GM21825 (cell line): ENCODE data around the gene FZD2.
"Not testable (repeated sequence)": the region's sequence is repeated elsewhere in the genome, so short reads cannot be mapped to it uniquely, and the experiment has no call there.

Experiments
- ATAC-seq: cut with Tn5 transposase; IDR thresholded peaks from one replicate; pipeline ENCODE4 v1.9.1; 2021; ENCODE audit warnings: mild to moderate bottlenecking, moderate library complexity; ENCODE audit not compliant: unreplicated experiment

The FZD2 gene

GRCh38 chr17:44556832-44557606 is at the start of gene FZD2:
Gene FZD2 (plus strand): TSS chr17:44557484. CDS start chr17:44557689, 205 bp downstream.
- no peak for ATAC-seq

- ATAC-seq = not testable (repeated sequence)
Observed at GRCh38 chr17:44511241-44512134, 45.8 kb upstream of the FZD2 start.

DNA sequence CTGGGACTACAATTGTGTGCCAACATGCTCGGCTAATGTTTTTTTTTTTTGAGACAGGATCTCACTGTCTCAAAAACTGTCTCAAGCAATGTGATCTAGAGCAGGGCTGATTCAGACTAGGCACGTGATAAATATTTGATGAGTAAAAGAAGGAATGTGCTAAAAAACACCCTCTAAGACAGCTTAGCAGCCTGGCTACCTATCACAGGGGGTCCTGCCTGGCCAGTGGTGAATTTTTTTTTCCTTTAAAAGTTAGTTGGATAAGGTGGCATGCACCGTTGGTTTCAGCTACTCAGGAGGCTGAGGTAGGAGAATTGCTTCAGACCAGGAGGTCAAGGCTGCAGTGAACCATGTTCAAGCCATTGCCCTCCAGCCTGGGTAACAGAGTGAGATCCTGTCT is 39.3 kb upstream of the FZD2 start:
- ATAC-seq = no peak

DNA sequence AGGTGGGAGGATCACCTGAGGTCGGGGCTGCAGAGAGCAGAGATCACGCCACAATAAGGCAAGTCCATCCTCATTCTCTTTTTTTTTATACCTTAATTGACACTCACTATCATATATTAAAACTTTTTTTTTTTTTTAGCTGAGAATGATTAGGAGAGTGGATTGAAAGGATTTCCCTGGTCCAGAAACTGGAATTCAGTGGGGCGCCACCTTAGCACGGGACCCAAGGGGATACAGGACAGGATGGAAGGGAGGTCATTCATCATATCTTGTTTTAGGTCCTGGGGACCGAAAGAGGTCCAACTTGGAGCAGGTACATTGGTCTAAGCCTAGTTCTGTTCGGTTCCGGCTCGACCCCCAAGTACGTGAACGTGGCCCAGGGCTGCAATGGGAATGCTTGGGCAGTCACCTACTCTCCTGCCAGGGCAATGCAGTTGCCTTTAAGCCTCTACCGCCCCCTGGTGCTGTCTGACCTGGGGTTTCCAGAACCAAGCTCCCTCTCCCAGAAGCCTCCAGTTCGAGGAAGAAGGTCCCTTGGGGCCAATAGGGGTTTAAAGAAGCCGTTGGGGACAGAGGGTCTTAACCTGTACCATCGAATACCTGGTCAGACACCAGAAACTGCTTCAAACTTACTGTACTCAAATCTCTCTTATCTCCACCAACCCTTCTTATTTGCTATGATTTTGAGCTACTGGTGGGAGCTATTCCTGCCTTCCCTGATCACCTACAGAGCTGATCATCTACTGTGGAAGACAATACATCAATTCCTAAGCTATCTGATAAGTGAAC is 34.2 kb upstream of the FZD2 start:
- no peak for ATAC-seq

- ATAC-seq = no peak
Observed at GRCh38 chr17:44523672-44523972, 33.7 kb upstream of the FZD2 start.

GRCh38 chr17:44527102-44527501 is 30.2 kb upstream of the FZD2 start:
- no peak for ATAC-seq

DNA sequence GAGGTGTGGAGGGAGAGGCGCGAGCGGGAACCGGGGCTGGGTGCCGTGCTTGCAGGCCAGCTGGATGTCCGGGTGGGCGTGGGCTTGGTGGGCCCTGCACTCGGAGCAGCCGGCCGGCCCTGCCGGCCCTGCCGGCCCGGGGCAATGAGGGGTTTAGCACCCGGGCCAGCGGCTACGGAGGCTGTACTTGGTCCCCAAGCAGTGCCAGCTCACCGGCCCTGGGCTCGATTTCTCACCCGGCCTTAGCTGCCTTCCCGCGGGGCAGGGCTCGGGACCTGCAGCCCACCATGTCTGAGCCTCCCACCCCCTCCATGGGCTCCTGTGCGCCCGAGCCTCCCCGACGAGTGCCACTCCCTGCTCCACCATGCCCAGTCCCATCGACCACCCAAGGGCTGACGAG is 29.3 kb upstream of the FZD2 start:
- ATAC-seq = no peak

DNA sequence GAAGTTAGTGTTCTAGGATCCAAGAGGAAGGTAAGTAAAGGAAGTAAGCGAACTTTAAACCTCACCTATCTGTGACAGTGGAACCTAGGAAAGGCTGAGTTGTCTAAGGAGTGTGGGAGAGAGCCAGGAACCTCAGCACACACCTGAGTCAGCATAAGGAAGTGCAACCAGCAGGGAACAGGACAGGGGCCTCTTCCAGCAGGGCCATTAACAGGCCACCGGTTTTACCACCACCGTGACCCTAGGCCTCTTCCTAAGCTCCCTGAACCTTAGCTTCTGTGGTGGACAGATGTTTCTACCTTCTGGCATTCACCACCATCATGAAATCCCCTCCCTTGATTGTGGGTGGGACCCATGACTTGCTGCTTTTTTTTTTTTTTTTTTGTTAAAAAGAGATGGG is 27.4 kb upstream of the FZD2 start:
- ATAC-seq = no peak

- no peak for ATAC-seq
Observed at GRCh38 chr17:44530896-44531418, 26.3 kb upstream of the FZD2 start.

- no peak for ATAC-seq
Observed at GRCh38 chr17:44533533-44534246, 23.6 kb upstream of the FZD2 start.

GRCh38 chr17:44536090-44536953 is 21.0 kb upstream of the FZD2 start:
- no peak for ATAC-seq

GRCh38 chr17:44537922-44538321 is 19.4 kb upstream of the FZD2 start:
- ATAC-seq = not testable (repeated sequence)

- ATAC-seq = no peak
Observed at GRCh38 chr17:44539673-44540072, 17.6 kb upstream of the FZD2 start.

DNA sequence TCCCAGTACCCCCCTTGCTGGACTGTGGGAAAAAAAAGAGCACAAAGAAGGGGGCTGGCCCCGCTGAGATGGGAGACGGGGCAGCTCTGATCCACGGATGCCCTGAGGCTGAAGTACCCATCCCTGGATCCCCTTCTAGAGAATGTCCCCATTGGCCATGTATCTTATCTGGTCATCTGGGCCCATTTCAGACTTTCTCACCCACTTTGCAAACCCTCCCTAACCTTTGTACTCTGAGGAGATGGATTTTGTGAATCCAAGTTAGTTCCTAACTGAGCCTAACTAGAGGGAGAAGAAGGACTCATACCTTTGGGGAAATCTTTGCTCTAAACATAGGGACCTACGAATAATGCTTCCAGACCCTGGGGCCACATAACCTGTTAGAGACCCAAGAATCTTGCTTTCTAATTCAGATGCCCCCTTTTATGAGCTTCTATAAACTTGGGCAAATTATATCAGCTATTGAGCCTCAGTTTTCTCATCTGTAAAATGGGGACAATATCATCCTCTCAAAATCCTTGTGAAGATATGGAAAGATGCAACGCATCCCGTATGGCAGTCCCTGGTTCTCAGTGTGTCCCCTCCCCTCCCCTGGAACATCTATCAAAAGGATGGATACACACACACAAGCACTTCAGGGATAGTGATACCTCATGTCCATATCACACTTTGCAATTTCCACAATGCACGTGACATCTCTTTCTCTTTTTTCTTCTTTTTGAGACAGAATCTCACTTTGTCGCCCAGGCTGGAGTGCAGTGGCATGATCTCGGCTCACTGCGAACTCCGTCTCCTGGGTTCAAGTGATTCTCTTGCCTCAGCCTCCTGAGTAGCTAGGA is 16.8 kb upstream of the FZD2 start:
- no peak for ATAC-seq

DNA sequence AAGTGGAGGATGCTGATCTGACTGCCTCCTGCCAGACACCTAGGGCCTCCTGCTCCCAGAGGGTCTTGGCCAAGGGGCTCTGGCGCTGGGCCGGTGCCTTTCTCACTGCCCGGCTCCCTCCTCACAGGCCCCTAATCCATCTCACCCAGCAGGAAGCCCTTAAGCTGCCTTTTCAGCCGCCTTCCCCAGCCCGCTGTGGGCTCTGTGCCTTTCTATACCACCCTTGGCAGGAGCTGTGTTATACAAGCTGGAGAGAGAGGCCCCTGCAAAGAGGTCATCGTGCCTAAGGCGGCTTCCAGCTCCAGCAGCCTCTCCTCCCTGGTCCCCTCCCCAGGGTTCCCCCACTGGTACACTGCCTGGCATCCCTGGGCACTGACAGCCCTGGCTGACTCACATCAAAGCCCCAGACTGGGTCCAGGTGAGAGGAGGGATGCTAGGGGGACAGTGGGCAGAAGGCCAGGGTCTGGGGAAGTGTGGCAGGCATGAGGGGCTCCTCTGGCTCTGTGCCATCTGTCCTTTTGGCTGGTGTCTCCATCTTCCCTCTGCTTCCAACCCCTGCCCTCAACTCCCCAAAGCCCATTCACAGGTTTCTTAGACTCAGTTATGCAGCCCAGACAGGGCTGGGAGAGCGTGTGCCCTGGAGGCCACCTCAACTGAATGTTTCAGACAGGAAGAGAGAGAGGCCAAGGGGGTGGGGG is 15.3 kb upstream of the FZD2 start:
- no peak for ATAC-seq

DNA sequence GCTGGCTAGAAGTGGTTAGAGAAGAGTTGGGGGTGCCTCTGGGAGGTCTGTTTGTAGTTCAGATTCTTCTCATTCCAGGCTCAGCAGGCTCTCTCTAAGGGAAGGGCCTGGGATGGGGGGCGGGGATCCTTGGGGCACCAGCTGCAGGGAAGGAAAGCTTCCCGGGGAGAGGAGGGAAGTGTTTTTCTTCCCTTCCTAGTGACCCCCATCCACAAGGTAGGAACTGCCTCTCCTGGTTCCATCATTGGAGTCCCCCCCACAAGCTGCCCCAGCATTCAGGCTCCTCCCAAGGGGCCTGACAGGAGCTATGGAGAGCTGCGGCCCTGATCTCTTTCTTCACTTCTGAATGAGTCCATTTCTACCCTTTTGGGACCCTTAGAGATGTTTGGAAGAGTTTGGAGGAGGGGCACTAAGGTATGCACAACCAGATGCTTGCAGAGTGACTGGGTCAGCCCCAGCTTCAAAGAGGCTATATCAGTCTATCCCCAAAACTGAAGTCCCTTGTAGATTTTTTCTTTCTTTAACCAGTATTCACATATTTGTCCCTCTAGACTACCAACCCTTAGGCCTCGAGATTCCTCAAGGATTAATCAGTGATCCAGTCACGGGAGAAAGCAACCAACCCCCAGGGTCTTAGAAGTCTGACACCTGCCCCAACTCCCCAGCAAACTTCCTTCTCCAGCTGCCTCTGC is 13.9 kb upstream of the FZD2 start:
- no peak for ATAC-seq

DNA sequence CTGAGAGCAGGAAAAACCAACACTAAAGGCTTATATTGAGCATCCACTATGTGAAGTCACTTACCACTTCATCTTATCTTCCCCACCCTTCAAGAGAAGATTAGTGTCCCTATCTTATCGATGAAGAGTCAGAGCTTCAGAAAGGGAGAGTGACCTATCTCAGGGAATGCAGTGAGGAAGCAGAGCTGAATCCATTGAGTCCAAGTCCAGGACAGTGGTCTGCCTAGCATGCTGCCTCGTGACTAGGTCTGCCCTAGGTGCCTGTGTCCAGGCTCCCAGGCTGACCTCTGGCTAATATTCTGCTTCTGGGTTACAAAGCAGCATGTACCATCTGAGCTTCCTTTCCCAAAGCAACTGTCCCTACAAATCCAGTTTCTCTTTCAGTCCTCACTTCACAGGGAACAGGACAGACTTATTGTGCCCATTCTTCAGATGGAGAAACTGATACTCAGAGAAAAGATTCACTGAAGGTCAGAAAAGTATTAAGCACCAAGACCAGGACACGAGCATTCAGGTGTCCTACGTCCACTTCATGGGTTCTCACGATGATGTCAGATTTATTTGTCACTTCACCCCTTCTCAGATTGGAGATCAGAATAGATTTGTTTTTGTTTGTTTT is 13.3 kb upstream of the FZD2 start:
- ATAC-seq = no peak
